GM12874 (cell line): ENCODE results near the gene WT1.

Experiments used
- TF ChIP-seq, protein P1 (sequence below): IDR thresholded peaks from 2 replicates; pipeline ENCODE4 v1.5.1; 2011; ENCODE audit warnings: low read depth, mild to moderate bottlenecking, control low read depth, low read length, moderate library complexity; ENCODE audit not compliant: insufficient read depth

The WT1 gene

GRCh38 chr11:32464078-32464477 lies 28.7 kb upstream of the WT1 start:
- TF ChIP-seq, protein P1, sequence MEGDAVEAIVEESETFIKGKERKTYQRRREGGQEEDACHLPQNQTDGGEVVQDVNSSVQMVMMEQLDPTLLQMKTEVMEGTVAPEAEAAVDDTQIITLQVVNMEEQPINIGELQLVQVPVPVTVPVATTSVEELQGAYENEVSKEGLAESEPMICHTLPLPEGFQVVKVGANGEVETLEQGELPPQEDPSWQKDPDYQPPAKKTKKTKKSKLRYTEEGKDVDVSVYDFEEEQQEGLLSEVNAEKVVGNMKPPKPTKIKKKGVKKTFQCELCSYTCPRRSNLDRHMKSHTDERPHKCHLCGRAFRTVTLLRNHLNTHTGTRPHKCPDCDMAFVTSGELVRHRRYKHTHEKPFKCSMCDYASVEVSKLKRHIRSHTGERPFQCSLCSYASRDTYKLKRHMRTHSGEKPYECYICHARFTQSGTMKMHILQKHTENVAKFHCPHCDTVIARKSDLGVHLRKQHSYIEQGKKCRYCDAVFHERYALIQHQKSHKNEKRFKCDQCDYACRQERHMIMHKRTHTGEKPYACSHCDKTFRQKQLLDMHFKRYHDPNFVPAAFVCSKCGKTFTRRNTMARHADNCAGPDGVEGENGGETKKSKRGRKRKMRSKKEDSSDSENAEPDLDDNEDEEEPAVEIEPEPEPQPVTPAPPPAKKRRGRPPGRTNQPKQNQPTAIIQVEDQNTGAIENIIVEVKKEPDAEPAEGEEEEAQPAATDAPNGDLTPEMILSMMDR: no peak

- TF ChIP-seq, protein P1: no peak
These were observed 26.8 kb upstream of the WT1 start for GRCh38 chr11:32462011-32462690.

- TF ChIP-seq, protein P1: no peak
These were observed 21.5 kb upstream of the WT1 start for GRCh38 chr11:32456864-32457263.

GRCh38 chr11:32454993-32455392 lies 19.7 kb upstream of the WT1 start:
- TF ChIP-seq, protein P1: no peak

- TF ChIP-seq, protein P1: no peak
These were observed 16.5 kb upstream of the WT1 start for GRCh38 chr11:32451808-32452207.

DNA sequence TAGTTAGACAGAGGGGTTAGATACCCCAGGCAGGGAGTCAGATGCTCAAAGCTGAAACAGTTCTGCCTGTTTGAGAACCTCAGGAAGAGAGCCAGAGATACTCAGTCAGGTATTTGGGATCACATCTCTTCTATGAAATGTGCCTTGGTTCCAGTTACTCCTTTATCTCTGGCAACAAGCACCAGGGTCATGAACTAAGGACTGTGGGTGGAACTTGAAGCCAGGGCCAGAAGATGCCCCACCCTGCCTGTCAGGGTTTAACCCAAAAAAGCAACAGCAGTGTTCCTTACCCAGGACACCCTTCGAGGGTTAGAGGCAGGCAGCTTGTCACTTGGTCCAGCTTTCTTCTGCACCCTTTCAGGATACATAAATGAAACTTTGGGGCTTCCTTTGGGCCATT lies 15.0 kb upstream of the WT1 start:
- TF ChIP-seq, protein P1: no peak

DNA sequence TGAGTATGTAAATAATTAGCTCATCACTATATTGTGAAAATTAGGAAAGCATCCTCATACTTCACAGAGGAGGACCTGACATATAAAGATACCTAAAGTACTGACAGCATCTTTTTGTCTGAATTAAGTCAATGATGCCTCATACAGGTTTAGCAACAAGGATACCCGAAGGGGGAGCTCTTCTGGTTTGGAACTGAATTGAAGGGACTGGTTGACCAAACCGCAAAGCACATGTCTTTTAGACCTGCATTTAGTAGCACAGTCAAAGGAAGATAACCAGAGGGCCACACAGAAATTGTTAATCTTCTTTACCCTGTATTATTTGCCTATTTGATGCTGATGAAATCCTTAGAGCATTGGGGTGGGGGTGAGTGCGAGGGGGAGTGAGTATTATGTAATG lies 12.9 kb upstream of the WT1 start:
- TF ChIP-seq, protein P1: peak; percentile 38; the same call in 1 of the 2 replicates
